ENCODE measurements around the gene LRMDA. TPM values are rescaled to one million over a fixed set of nuclear protein-coding genes. Genes with fewer than 3 reads are reported as not detected.

The LRMDA gene
- total and polyA plus RNA-seq, 2 of the 4 experiments (the other 2 are of a cell fraction): 0.07 TPM; not detected in 1

DNA sequence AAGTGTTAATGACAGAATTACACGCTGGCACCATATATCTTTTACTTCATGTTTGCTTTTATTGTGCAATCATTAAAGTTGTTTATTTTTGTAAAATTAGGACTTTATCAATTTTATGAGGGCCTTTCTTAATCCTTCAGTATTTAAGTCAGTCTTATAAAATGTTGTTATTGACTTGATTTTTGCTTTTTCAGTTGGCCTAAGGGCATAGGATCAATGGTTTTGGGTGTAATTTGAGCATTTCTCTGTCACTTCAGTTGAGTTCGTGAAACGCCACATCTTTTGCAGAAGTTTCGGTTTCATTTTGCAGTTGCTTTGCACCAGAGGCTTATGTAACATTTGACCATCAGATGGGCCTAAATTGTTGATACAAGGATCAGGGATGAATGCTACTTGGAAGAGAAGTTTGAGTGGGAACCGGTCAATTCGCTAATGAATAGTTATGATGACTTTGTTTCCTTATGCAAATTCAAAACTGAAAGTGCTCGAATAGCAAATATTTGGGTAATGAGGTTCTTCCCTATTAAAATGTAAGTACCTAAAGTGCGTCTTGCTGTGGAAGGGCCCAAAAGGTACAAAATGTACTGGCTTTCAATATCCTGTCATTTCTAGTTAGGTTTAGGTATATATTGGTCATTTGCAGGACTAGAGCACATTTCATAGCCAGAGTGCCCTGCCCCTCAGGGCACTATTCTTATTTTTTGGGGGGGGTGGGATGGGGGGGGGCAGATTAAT lies 340.9 kb downstream of the LRMDA start:
- intact Hi-C loops (cut with micrococcal nuclease) (no loop called here), dilution Hi-C loops (cut with HindIII; ENCODE audit: low sequenced_read_pairs, unreplicated experiment) (no loop called here), in situ Hi-C loops (cut with MboI; ENCODE audit: low sequenced_read_pairs) (no loop called here)
- H3K4me1 ChIP-seq (ENCODE audit: control insufficient read depth, insufficient read depth, low read length): no peaks in the 10 kb centered on the region; the same call in 1 of the 2 replicates
- no peak overlapping the region for H3K23ac ChIP-seq (ENCODE audit: low read depth, low read length)
- no peak overlapping the region for H2BK5ac ChIP-seq (ENCODE audit: low read depth, low read length, poor library complexity, severe bottlenecking)
- no peak overlapping the region for H4K5ac ChIP-seq (ENCODE audit: low read depth, low read length)
- no peak overlapping the region for H3K27ac ChIP-seq (ENCODE audit: insufficient read depth, low read length)
- H3K36me3 ChIP-seq (ENCODE audit: control insufficient read depth, insufficient read depth, low read length): no peaks in the 10 kb centered on the region
- BruUV-seq (replicated peaks): no TSS peak
- H2AK5ac ChIP-seq (ENCODE audit: low read depth, low read length): no peak overlapping the region
- H2AK9ac ChIP-seq (replicated peaks; ENCODE audit: low read depth, low read length, poor library complexity): no peak overlapping the region
- H3K9ac ChIP-seq (ENCODE audit: low read depth, low read length): no peak overlapping the region
- no peak overlapping the region for H4K91ac ChIP-seq (ENCODE audit: insufficient read depth, low read depth, low read length)
- no peak for ATAC-seq (ENCODE audit: low read depth)
- TF ChIP-seq NFE2L2 (IDR thresholded peaks at IDR 0.05; ENCODE audit: low read depth, low read length): no peak
- TF ChIP-seq CEBPB (IDR thresholded peaks at IDR 0.05; ENCODE audit: low read depth, low read length): peak; percentile 47; the same call in 1 of the 2 replicates
- no peaks in the 10 kb centered on the region; the same call in 1 of the 2 replicates for H3K27me3 ChIP-seq (ENCODE audit: control insufficient read depth, insufficient read depth, low read length)
- H3K4me2 ChIP-seq (ENCODE audit: low read depth, low read length): no peak overlapping the region
- no peak overlapping the region for H2AFZ ChIP-seq (replicated peaks; ENCODE audit: low read length, poor library complexity)
- H4K8ac ChIP-seq (ENCODE audit: low read depth in 2 of 2, low read length in 2 of 2): no peak overlapping the region
- no peak overlapping the region for H3K18ac ChIP-seq (ENCODE audit: low read depth, low read length)
- H2BK120ac ChIP-seq (ENCODE audit: low read depth, low read length): no peak overlapping the region
- no peak overlapping the region for H3K4me3 ChIP-seq (ENCODE audit: insufficient read depth, low read depth, low read length)
- POLR2A ChIA-PET (ENCODE audit: unreplicated experiment): no interaction called here
- H3K14ac ChIP-seq (replicated peaks; ENCODE audit: low read depth, low read length): no peak overlapping the region
- H2BK15ac ChIP-seq (ENCODE audit: low read depth, low read length): no peak overlapping the region
- 89% methylated on average over 5 of the region's 8 CpGs; no CpG with 5 or more reads in 1 of the 2 experiments for whole genome bisulfite sequencing, 2 experiments (ENCODE audit: extremely low coverage in 2 of 2, insufficient read length in 1 of 2)
- CTCF ChIA-PET: no interaction called here
- H4K20me1 ChIP-seq (ENCODE audit: insufficient read depth, low read length): no peaks in the 10 kb centered on the region
- H2BK20ac ChIP-seq (ENCODE audit: low read depth, low read length): no peak overlapping the region
- DNase-seq: no peak
- H3K9me3 ChIP-seq (ENCODE audit: control insufficient read depth, insufficient read depth, low read length): no peaks in the 10 kb centered on the region
- no peaks in the 10 kb centered on the region; the same call in 1 of the 2 replicates for H3K9me1 ChIP-seq (ENCODE audit: insufficient read depth, low read length)
- no peak overlapping the region for H3K56ac ChIP-seq (ENCODE audit: extremely low read depth, insufficient read depth, low read length)
- no peaks in the 10 kb centered on the region for H3K79me1 ChIP-seq (ENCODE audit: low read depth in 1 of 2, low read length in 2 of 2)
- H3K4ac ChIP-seq (ENCODE audit: low read depth, low read length): no peak overlapping the region

All from IMR-90 (cell line).